ENCODE measurements around the gene WAC. TPM values are rescaled to one million over a fixed set of nuclear protein-coding genes. Genes with fewer than 3 reads are reported as not detected.

WAC gene
- total RNA-seq, 4 donors from 2014 or later: 66.6 to 102 (median 78.9) TPM

GRCh38 chr10:28542728-28543127 is 9.8 kb downstream of the WAC start:
- in situ Hi-C loops (cut with MboI; ENCODE audit: low pct_ligation_motif_present in 1 of 4, low pct_unique_long_range_greater_than_20kb in 1 of 4, low sequenced_read_pairs in 3 of 4): loop anchor here in 2 of 4 donors (25.0 kb wide), 2 partner anchors 105 to 1030 kb away; partner anchors contain the start of gene RAB18 (in 1 of the 2)
- TF ChIP-seq CTCF (IDR thresholded peaks at IDR 0.05) (no peak), POLR2AphosphoS5 (IDR thresholded peaks at IDR 0.05) (no peak), POLR2A (IDR thresholded peaks at IDR 0.05) (no peak), EP300 (IDR thresholded peaks at IDR 0.05; ENCODE audit: low read depth) (no peak)
- H3K4me3 ChIP-seq: no peak overlapping the region
- intact Hi-C loops (cut with DNase I; ENCODE audit: low total_unique reads): no loop called here
- H3K36me3 ChIP-seq: peaks cover 0 to 36% (median 17%) of the 10 kb centered on the region in 4 donors
- no peak overlapping the region for H3K27ac ChIP-seq
- H3K4me1 ChIP-seq: peaks cover 4 to 32% (median 7%) of the 10 kb centered on the region in 4 donors
- H3K9me3 ChIP-seq: no peaks in the 10 kb centered on the region
- DNase-seq: no peak
- no peaks in the 10 kb centered on the region for H3K27me3 ChIP-seq

- Histone ChIP-seq H3K4me3 (no peak overlapping the region), H3K27ac (no peak overlapping the region), H3K36me3 (peaks cover 0 to 32% (median 13%) of the 10 kb centered on the region in 4 donors), H3K4me1 (peaks cover 8 to 34% (median 9%) of the 10 kb centered on the region in 4 donors), H3K9me3 (no peaks in the 10 kb centered on the region), H3K27me3 (no peaks in the 10 kb centered on the region)
- intact Hi-C loops (cut with DNase I; ENCODE audit: low total_unique reads) (no loop called here), in situ Hi-C loops (cut with MboI; ENCODE audit: low pct_ligation_motif_present in 1 of 4, low pct_unique_long_range_greater_than_20kb in 1 of 4, low sequenced_read_pairs in 3 of 4) (loop anchor here in 2 of 4 donors (25.0 kb wide), 2 partner anchors 107 to 1032 kb away; partner anchors contain the start of gene RAB18 (in 1 of the 2))
- 81 to 87% methylated on average over 5 of the region's 5 CpGs for WGBS, 2 donors (ENCODE audit: low coverage in 1 of 2)
- DNase-seq: no peak
- TF ChIP-seq POLR2AphosphoS5 (IDR thresholded peaks at IDR 0.05) (no peak), EP300 (IDR thresholded peaks at IDR 0.05; ENCODE audit: low read depth) (no peak), CTCF (IDR thresholded peaks at IDR 0.05) (no peak), POLR2A (IDR thresholded peaks at IDR 0.05) (no peak)
Observed at GRCh38 chr10:28544058-28544457, 11.1 kb downstream of the WAC start.

- peaks cover 0 to 23% (median 6%) of the 10 kb centered on the region in 4 donors for H3K36me3 ChIP-seq
- no peak overlapping the region for H3K4me3 ChIP-seq
- intact Hi-C loops (cut with DNase I; ENCODE audit: low total_unique reads): no loop called here
- in situ Hi-C loops (cut with MboI; ENCODE audit: low pct_ligation_motif_present in 1 of 4, low pct_unique_long_range_greater_than_20kb in 1 of 4, low sequenced_read_pairs in 3 of 4): loop anchor here in 2 of 4 donors (25.0 kb wide), 2 partner anchors 109 to 1034 kb away; partner anchors contain the start of gene RAB18 (in 1 of the 2)
- no peak overlapping the region for H3K27ac ChIP-seq
- no peaks in the 10 kb centered on the region for H3K9me3 ChIP-seq
- H3K27me3 ChIP-seq: no peaks in the 10 kb centered on the region
- WGBS, 2 donors (ENCODE audit: low coverage in 1 of 2): 59 to 60% methylated on average over 4 of the region's 4 CpGs
- peaks cover 12 to 47% (median 24%) of the 10 kb centered on the region in 4 donors for H3K4me1 ChIP-seq
- TF ChIP-seq EP300 (IDR thresholded peaks at IDR 0.05; ENCODE audit: low read depth) (no peak), POLR2A (IDR thresholded peaks at IDR 0.05) (no peak), CTCF (IDR thresholded peaks at IDR 0.05) (no peak), POLR2AphosphoS5 (IDR thresholded peaks at IDR 0.05) (no peak)
- no peak for DNase-seq
Observed at GRCh38 chr10:28545967-28546644, 13.2 kb downstream of the WAC start.

GRCh38 chr10:28548781-28549498 is 16.0 kb downstream of the WAC start:
- Histone ChIP-seq H3K9me3 (no peaks in the 10 kb centered on the region), H3K4me1 (peaks cover 14 to 67% (median 32%) of the 10 kb centered on the region in 4 donors), H3K27ac (no peak overlapping the region), H3K4me3 (no peak overlapping the region), H3K36me3 (peaks cover 0 to 11% (median 3%) of the 10 kb centered on the region in 4 donors), H3K27me3 (no peaks in the 10 kb centered on the region)
- intact Hi-C loops (cut with DNase I; ENCODE audit: low total_unique reads): loop anchor here (1.0 kb wide), 1 partner anchor 7 kb away; no protein-coding TSS in a partner anchor
- in situ Hi-C loops (cut with MboI; ENCODE audit: low pct_ligation_motif_present in 1 of 4, low pct_unique_long_range_greater_than_20kb in 1 of 4, low sequenced_read_pairs in 3 of 4): loop anchor here in 2 of 4 donors (25.0 kb wide), 2 partner anchors 112 to 1037 kb away; partner anchors contain the start of gene RAB18 (in 1 of the 2)
- TF ChIP-seq CTCF (IDR thresholded peaks at IDR 0.05) (no peak), POLR2AphosphoS5 (IDR thresholded peaks at IDR 0.05) (no peak), POLR2A (IDR thresholded peaks at IDR 0.05) (no peak), EP300 (IDR thresholded peaks at IDR 0.05; ENCODE audit: low read depth) (no peak)
- no peak for DNase-seq
- 88 to 100% methylated on average over 2 of the region's 2 CpGs for WGBS, 2 donors (ENCODE audit: low coverage in 1 of 2)

Measured in transverse colon (tissue), 4 donors.